SH-SY5Y (cell line): ENCODE measurements around the gene PKN1.

Experiments used
- GATA2 ChIP-seq: IDR thresholded peaks from 2 replicates; pipeline ENCODE4 v1.6.1; 2011; ENCODE audit warnings: mild to moderate bottlenecking, low read depth, low read length
- GATA3 ChIP-seq: IDR thresholded peaks from 2 replicates; pipeline ENCODE4 v1.6.1; 2011; ENCODE audit warnings: low read depth, mild to moderate bottlenecking, low read length, moderate library complexity

DNA sequence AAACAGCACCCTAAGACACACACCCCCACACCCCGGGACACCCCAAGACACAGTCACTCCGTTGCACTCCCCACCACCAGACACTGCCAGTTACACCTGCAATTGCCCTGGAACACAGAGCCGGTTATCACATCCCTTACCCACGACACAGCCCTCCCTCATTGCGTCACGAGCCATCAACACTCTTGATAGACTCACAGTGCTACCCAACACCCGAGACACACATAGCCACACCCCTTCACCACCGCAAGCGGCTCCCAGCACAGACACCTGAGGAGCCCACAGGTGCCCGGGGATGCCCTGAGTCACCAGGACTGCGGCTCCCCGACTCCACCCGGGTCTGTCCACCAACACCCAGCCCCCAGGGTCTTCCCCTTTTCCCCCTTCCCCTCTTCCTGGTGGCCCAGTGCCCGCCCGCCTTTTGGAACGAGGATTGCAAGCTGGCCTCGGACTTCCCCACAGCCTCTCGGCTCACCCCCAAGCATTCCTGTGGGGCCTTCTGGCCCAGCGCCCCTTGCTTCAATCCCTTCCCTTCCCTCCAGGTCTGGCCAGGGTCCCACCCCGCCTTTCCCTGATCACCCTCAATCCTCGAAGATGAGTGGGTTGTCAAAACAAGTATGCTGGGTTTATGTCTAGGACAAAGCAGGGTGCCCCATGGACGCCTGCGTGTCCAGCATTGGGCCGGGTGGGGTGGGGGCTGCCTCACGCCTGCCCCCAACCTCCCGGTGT lies 43.7 kb downstream of the PKN1 start:
- TF ChIP-seq GATA3 (no peak), GATA2 (no peak)
